ENCODE results near the gene NEU2.

- TF ChIP-seq, protein P1, sequence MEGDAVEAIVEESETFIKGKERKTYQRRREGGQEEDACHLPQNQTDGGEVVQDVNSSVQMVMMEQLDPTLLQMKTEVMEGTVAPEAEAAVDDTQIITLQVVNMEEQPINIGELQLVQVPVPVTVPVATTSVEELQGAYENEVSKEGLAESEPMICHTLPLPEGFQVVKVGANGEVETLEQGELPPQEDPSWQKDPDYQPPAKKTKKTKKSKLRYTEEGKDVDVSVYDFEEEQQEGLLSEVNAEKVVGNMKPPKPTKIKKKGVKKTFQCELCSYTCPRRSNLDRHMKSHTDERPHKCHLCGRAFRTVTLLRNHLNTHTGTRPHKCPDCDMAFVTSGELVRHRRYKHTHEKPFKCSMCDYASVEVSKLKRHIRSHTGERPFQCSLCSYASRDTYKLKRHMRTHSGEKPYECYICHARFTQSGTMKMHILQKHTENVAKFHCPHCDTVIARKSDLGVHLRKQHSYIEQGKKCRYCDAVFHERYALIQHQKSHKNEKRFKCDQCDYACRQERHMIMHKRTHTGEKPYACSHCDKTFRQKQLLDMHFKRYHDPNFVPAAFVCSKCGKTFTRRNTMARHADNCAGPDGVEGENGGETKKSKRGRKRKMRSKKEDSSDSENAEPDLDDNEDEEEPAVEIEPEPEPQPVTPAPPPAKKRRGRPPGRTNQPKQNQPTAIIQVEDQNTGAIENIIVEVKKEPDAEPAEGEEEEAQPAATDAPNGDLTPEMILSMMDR (conservative IDR thresholded peaks at IDR 0.05; ENCODE audit: low read depth, low read length): no peak
- TF ChIP-seq EZH2 (IDR thresholded peaks at IDR 0.05; ENCODE audit: borderline replicate concordance, low read depth, low read length, poor library complexity, severe bottlenecking): no peak
These were observed 14.5 kb upstream of the NEU2 start for GRCh38 chr2:233017947-233018346.
